OCI-LY1 (cell line): ENCODE data around the gene CARNS1.

ENCODE experiments used
- H2AFZ ChIP-seq: fragments of 200-600 bp; sonication (generic), shearing (Covaris generic); 2 replicates; pipeline ENCODE4 v1.6.0; 2014; ENCODE audit warnings: antibody characterized with exemption, mild to moderate bottlenecking, low read length
- H3F3A ChIP-seq: fragments of 200-600 bp; sonication (generic), shearing (Covaris generic); 2 replicates; pipeline ENCODE4 v1.6.0; 2014; ENCODE audit warnings: mild to moderate bottlenecking, antibody characterized with exemption, low read length, moderate library complexity; ENCODE audit not compliant: insufficient read depth
- H3K27ac ChIP-seq: fragments of 200-600 bp; sonication (generic); 2 replicates; pipeline ENCODE4 v1.5.1; 2014; ENCODE audit warnings: low read length, mixed run types, mild to moderate bottlenecking, low read depth; ENCODE audit not compliant: poor library complexity, severe bottlenecking
- H3K27me3 ChIP-seq: fragments of 200-600 bp; sonication (generic); 2 replicates; pipeline ENCODE4 v1.6.0; 2014; ENCODE audit warnings: antibody characterized with exemption, mild to moderate bottlenecking, low read length, moderate library complexity; ENCODE audit not compliant: insufficient read depth
- H3K36me3 ChIP-seq: fragments of 200-600 bp; sonication (generic); 2 replicates; pipeline ENCODE4 v1.6.1; 2014; ENCODE audit warnings: mild to moderate bottlenecking, antibody characterized with exemption, low read length, moderate library complexity, mixed read lengths; ENCODE audit not compliant: insufficient read depth
- H3K4me1 ChIP-seq: fragments of 200-600 bp; sonication (generic); 2 replicates; pipeline ENCODE4 v1.5.1; 2014; ENCODE audit warnings: mild to moderate bottlenecking, low read length, moderate library complexity; ENCODE audit not compliant: insufficient read depth, severe bottlenecking
- H3K4me2 ChIP-seq: fragments of 200-600 bp; sonication (generic), shearing (Covaris generic); 2 replicates; pipeline ENCODE4 v1.6.1; 2014; ENCODE audit warnings: low read length
- H3K4me3 ChIP-seq: fragments of 200-600 bp; sonication (generic); 2 replicates; pipeline ENCODE4 v1.5.1; 2014; ENCODE audit warnings: low read length, low read depth, mild to moderate bottlenecking, mixed read lengths; ENCODE audit not compliant: poor library complexity, severe bottlenecking
- H3K79me2 ChIP-seq: fragments of 200-600 bp; shearing (Covaris generic); 2 replicates; pipeline ENCODE4 v1.6.1; 2016; ENCODE audit warnings: mixed run types, low read length, mixed read lengths; ENCODE audit not compliant: insufficient read depth
- H3K9ac ChIP-seq: fragments of 200-600 bp; sonication (generic), shearing (Covaris generic); 2 replicates; pipeline ENCODE4 v1.6.1; 2014; ENCODE audit warnings: mild to moderate bottlenecking, low read length, mixed read lengths
- H3K9me2 ChIP-seq: fragments of 200-600 bp; sonication (generic), shearing (Covaris generic); 2 replicates; pipeline ENCODE4 v1.6.1; 2014; ENCODE audit warnings: low read depth, mild to moderate bottlenecking, low read length, mixed read lengths
- H3K9me3 ChIP-seq: fragments of 200-600 bp; shearing (Covaris generic); 2 replicates; pipeline ENCODE4 v1.6.1; 2014; ENCODE audit warnings: low read length, mixed read lengths
- H4K20me1 ChIP-seq: fragments of 200-600 bp; sonication (generic), shearing (Covaris generic); 2 replicates; pipeline ENCODE4 v1.6.0; 2016; ENCODE audit warnings: mild to moderate bottlenecking, low read length; ENCODE audit not compliant: insufficient read depth
- CTCF ChIP-seq: fragments of 200-600 bp; sonication (generic), shearing (Covaris generic); IDR thresholded peaks from 2 replicates; pipeline ENCODE4 v1.5.1; 2017; ENCODE audit warnings: mild to moderate bottlenecking, antibody characterized with exemption, low read length, moderate library complexity, mixed read lengths
- EZH2 ChIP-seq: fragments of 200-600 bp; sonication (generic), shearing (Covaris generic); IDR thresholded peaks from 2 replicates; pipeline ENCODE4 v1.8.0; 2017; ENCODE audit warnings: borderline replicate concordance, mixed run types, mild to moderate bottlenecking, antibody characterized with exemption, low read length, moderate library complexity, mixed read lengths

CARNS1 gene

GRCh38 chr11:67368621-67369020 lies 46.9 kb upstream of the CARNS1 start:
- TF ChIP-seq EZH2 (no peak), CTCF (no peak)
- no peak overlapping the region for H3K27ac ChIP-seq
- no peaks in the 10 kb centered on the region for H4K20me1 ChIP-seq
- H3K79me2 ChIP-seq: no peaks in the 10 kb centered on the region
- no peaks in the 10 kb centered on the region for H3K9me3 ChIP-seq
- no peaks in the 10 kb centered on the region for H3K36me3 ChIP-seq
- no peak overlapping the region for H3K4me2 ChIP-seq
- no peak overlapping the region for H3K9ac ChIP-seq
- no peak overlapping the region for H2AFZ ChIP-seq
- H3K4me3 ChIP-seq: no peak overlapping the region
- H3F3A ChIP-seq: no peaks in the 10 kb centered on the region
- peaks cover 16% of the 10 kb centered on the region for H3K4me1 ChIP-seq
- no peaks in the 10 kb centered on the region for H3K9me2 ChIP-seq
- 0 out of 2 replicates have a peak, but pooled peaks cover 11% of the 10 kb centered on the region for H3K27me3 ChIP-seq

GRCh38 chr11:67369275-67369674 lies 46.2 kb upstream of the CARNS1 start:
- H3K9me2 ChIP-seq: no peaks in the 10 kb centered on the region
- H3K36me3 ChIP-seq: no peaks in the 10 kb centered on the region
- H3K79me2 ChIP-seq: no peaks in the 10 kb centered on the region
- H3K4me2 ChIP-seq: no peak overlapping the region
- H3K27ac ChIP-seq: no peak overlapping the region
- TF ChIP-seq CTCF (no peak), EZH2 (no peak)
- H3K4me1 ChIP-seq: peaks cover 23% of the 10 kb centered on the region
- H2AFZ ChIP-seq: no peak overlapping the region
- H3K9ac ChIP-seq: no peak overlapping the region
- H3F3A ChIP-seq: no peaks in the 10 kb centered on the region
- H3K9me3 ChIP-seq: no peaks in the 10 kb centered on the region
- H3K27me3 ChIP-seq: 0 out of 2 replicates have a peak, but pooled peaks cover 11% of the 10 kb centered on the region
- no peak overlapping the region for H3K4me3 ChIP-seq
- H4K20me1 ChIP-seq: no peaks in the 10 kb centered on the region

GRCh38 chr11:67369801-67370284 lies 45.6 kb upstream of the CARNS1 start:
- H3K27ac ChIP-seq: no peak overlapping the region
- H3K4me1 ChIP-seq: peaks cover 20% of the 10 kb centered on the region

More at GRCh38 chr11:67369801-67370284, 45.6 kb upstream of the CARNS1 start:
- no peak overlapping the region for H3K9ac ChIP-seq
- H3K4me3 ChIP-seq: no peak overlapping the region
- 0 out of 2 replicates have a peak, but pooled peaks cover 11% of the 10 kb centered on the region for H3K27me3 ChIP-seq
- no peaks in the 10 kb centered on the region for H3K9me3 ChIP-seq
- H4K20me1 ChIP-seq: no peaks in the 10 kb centered on the region
- H3K4me2 ChIP-seq: no peak overlapping the region
- no peaks in the 10 kb centered on the region for H3F3A ChIP-seq
- H3K9me2 ChIP-seq: no peaks in the 10 kb centered on the region
- TF ChIP-seq CTCF (no peak), EZH2 (no peak)
- H3K36me3 ChIP-seq: no peaks in the 10 kb centered on the region
- no peak overlapping the region for H2AFZ ChIP-seq
- no peaks in the 10 kb centered on the region for H3K79me2 ChIP-seq
